ENCODE measurements around the gene NFKBIL1.

- no peak for TF ChIP-seq POLR2AphosphoS5 (IDR thresholded peaks at IDR 0.05; ENCODE audit: low read depth)
- no peak for TF ChIP-seq SPI1 (IDR thresholded peaks at IDR 0.05; ENCODE audit: borderline replicate concordance, low read depth)
- no peak for TF ChIP-seq CTCF (IDR thresholded peaks at IDR 0.05; ENCODE audit: insufficient read depth, low read length)
- no peak for TF ChIP-seq REST (IDR thresholded peaks at IDR 0.05; ENCODE audit: insufficient replicate concordance, low read depth)
- no peak for TF ChIP-seq GABPA (IDR thresholded peaks at IDR 0.05; ENCODE audit: low read depth)
Measured at GRCh38 chr6:31556307-31556706, 8.9 kb downstream of the NFKBIL1 start.
